GM10266 (cell line): ENCODE results near the gene PRMT5.

Experiments used
- DNase-seq: peaks from one replicate; pipeline ENCODE4 v3.0.0; 2012; ENCODE audit errors: extremely low spot score
- TF ChIP-seq, protein P1 (sequence below): IDR thresholded peaks from 2 replicates; pipeline ENCODE4 v1.5.1; 2012; ENCODE audit warnings: mild to moderate bottlenecking, low read depth; ENCODE audit not compliant: control insufficient read depth, insufficient read depth; ENCODE audit errors: missing control alignments

Gene PRMT5

DNA sequence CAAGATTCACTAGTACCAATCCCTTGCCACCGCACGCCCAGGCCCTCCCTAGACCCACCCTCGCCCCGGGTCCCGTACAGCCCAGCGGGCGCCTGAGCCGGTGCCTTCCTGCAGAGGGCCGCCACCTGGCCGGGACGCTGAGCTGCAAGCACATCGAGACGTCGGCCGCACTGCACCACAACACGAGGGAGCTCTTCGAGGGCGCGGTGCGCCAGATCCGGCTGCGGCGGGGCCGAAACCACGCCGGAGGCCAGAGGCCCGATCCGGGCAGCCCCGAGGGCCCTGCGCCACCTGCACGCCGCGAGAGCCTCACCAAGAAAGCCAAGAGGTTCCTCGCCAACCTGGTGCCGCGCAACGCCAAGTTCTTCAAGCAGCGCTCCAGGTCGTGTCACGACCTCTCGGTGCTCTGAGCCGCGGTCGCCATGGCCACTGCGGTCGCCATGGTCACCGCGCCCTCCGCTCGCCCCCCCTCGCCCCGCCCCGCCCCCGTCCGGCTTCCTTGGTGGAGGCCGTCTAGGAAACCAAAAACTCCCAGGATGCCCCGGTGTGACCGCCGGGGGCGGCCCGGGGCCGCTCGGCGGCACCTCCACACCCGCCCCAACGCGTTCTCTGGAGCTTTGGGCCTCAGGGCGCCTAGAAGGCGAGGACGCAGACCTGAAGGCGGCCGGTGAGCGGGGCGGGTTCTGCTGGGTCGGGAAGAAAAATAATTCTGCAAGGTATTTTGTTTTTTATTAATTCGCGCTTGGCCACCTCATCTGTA lies 42.5 kb downstream of the PRMT5 start:
- DNase-seq, result peak; percentile 91
- TF ChIP-seq, protein P1, sequence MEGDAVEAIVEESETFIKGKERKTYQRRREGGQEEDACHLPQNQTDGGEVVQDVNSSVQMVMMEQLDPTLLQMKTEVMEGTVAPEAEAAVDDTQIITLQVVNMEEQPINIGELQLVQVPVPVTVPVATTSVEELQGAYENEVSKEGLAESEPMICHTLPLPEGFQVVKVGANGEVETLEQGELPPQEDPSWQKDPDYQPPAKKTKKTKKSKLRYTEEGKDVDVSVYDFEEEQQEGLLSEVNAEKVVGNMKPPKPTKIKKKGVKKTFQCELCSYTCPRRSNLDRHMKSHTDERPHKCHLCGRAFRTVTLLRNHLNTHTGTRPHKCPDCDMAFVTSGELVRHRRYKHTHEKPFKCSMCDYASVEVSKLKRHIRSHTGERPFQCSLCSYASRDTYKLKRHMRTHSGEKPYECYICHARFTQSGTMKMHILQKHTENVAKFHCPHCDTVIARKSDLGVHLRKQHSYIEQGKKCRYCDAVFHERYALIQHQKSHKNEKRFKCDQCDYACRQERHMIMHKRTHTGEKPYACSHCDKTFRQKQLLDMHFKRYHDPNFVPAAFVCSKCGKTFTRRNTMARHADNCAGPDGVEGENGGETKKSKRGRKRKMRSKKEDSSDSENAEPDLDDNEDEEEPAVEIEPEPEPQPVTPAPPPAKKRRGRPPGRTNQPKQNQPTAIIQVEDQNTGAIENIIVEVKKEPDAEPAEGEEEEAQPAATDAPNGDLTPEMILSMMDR, result peak; percentile 44

DNA sequence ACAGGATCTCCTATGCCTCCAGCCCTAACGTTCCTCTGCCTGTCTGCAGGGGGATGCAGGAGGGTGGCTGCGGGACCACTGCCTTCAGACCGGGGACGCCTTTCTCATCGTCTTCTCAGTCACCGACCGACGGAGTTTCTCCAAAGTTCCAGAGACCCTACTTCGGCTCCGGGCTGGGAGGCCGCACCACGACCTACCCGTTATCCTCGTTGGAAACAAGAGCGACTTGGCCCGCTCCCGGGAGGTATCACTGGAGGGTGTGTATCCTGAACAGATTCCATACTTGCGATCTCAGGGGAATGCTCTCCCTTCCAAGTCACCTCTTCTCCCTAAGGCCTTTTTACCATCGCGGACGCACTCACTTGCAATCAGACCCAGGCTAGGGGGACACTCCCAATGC lies 43.2 kb downstream of the PRMT5 start:
- DNase-seq, result no peak
- TF ChIP-seq, protein P1, result no peak

DNA sequence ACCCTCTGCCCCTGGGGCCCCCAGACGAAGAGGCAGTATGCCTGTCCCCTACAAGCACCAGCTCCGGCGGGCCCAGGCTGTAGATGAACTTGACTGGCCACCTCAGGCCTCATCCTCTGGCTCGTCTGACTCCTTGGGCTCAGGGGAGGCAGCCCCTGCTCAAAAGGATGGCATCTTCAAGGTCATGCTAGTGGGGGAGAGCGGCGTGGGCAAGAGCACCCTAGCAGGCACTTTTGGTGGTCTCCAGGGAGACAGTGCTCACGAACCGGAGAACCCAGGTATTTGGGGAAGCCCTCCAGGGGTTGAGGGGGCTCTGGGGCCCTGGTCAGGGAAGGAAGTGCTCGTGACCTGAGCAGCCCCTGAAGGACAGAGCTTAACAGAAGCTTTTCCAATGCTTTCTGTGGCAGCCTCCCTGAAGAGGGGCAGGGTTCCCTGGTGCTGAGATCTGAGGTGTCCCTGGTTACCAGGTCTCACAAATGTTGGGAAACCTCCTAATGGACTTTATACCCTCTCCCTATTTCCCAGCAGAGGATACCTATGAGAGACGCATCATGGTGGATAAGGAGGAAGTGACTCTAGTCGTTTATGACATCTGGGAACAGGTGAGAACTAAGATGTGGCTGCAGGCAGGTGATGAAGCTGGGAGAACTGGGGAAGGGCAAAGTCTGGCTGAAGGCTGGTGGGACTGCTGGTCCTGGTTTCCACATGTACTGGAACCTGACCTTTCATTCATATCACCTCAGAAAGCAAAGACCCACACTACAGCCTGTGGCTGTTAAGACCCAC lies 44.2 kb downstream of the PRMT5 start:
- peak; percentile 9 for DNase-seq
- TF ChIP-seq, protein P1, result no peak

DNA sequence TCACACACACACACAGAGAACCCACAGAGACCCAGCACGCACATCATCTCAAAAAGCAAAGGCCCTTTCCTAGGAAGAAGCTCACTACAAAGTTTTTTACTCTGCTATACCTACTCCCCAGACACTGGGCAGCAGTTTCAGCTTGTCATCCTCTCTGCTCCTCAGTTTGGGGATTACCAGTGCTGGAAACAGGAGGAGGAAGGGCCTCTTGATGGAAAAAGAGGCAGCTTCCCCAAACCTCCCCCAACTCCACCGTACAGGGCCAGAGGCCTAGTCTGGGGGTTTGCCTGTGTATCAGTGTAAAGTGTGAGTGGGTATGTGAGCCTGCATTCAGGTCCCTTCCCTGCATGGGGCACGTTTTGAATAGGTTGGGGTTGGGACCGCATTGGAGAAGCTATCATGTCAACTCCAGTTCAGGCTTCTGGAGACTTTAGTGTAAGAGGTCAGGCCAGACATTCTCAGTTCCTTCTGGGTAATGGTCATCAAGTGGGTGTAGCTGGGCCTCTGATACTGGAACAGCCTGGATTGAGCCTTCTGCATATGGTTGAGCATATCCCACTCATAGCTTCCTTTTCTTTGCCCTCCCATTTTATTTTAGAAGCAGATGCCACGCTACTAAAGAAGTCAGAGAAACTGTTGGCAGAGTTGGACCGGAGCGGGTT lies 45.0 kb downstream of the PRMT5 start:
- TF ChIP-seq, protein P1, result no peak

DNA sequence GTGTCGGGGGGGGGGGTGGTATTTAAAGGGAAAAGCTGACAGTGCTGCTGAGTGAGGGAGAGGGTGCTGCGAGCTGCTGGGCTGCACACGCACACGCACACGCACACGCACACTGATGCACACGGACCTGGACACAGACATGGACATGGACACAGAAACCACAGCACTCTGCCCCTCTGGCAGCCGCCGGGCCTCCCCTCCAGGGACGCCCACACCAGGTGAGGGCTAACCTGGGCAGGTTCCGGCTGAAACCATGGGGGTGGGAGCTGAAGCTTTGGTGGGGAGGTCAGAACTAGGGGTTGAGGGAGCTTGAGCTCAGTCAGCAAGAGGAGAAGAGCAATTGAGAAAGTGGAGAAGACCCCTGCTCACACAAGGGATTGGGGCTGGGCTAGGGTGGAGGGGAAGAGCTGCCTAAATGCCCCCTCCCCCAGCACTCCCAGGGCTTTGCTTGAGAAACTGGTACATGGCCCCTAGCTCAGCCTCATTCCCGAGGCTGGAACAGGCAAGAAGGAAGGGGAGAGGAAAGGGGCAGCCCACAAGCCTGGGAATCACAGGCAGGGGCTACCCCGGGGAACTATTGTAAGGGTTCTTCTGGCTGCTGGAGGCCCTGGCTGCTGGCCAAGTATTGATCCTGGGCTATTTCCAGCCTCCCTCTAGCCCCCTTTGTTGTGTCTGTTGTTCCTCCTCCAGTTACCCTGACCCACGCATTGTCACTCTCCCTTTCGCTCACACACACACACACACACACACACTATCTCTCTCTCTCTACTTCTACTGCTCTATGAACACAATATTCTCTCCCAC lies 45.8 kb downstream of the PRMT5 start, which contains the start of gene REM2:
Gene REM2 (plus strand): TSS at position 50 of the 804 bp plus-strand sequence. CDS start 66 bp downstream, at position 116.
- DNase-seq, result peak; percentile 21
- TF ChIP-seq, protein P1, result no peak

More for the DNA sequence above, 45.0 kb downstream of the PRMT5 start:
- DNase-seq, result peak; percentile 15

DNA sequence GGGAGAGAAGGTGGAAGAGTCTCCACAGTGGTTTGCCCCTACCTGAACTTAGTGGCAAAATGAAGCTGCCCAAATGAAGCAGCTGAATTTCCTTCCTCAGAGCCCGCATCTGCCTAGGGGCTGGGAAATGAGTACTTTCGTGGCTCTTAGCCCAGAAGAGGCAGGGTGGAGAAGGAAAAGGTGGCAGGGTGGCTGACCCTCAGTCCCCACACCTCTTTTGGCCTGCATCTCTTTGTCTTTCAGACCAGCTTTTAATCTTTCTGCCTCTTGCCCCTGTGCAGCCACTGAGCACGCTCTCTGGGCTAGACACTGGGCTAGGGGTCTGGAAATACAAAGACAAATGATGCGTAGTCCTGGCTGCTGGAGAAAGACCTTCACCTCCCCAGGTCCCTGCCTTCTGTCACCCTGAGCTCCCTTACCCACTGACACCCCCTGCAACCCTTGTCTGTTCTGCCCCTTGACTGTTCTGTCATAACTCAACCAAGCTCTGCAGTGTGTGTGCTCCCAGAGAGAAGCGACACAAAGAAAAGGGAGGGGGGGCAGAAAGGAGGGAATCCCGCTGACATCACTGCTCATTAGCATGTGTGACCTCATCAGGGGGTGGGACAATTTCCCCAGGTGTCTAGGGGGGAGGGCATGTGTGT lies 46.5 kb downstream of the PRMT5 start:
- DNase-seq, result peak; percentile 46
- TF ChIP-seq, protein P1, result no peak
